ENCODE data around the gene AZGP1.
"Not testable (repeated sequence)": the region's sequence is repeated elsewhere in the genome, so short reads cannot be mapped to it uniquely, and the experiment has no call there.

The AZGP1 gene

GRCh38 chr7:100011516-100011915 lies 35.7 kb upstream of the AZGP1 start:
- no peak for DNase-seq (ENCODE audit: low read depth in 2 of 2)
- no peak overlapping the region for H3K4me3 ChIP-seq (replicated peaks in 1 of 2; ENCODE audit: low read depth in 2 of 2, low read length in 2 of 2)
- TF ChIP-seq CTCF (IDR thresholded peaks at IDR 0.05; ENCODE audit: low read depth, low read length), result no peak

GRCh38 chr7:100010901-100011300 lies 35.1 kb upstream of the AZGP1 start:
- TF ChIP-seq CTCF (IDR thresholded peaks at IDR 0.05; ENCODE audit: low read depth, low read length), result no peak
- H3K4me3 ChIP-seq (replicated peaks in 1 of 2; ENCODE audit: low read depth in 2 of 2, low read length in 2 of 2), result no peak overlapping the region
- DNase-seq (ENCODE audit: low read depth in 2 of 2), result no peak

- DNase-seq (ENCODE audit: low read depth in 2 of 2); H3K4me3 ChIP-seq (replicated peaks in 1 of 2; ENCODE audit: low read depth in 2 of 2, low read length in 2 of 2): not testable (repeated sequence)
Measured at GRCh38 chr7:100009952-100010351, 34.1 kb upstream of the AZGP1 start.

DNA sequence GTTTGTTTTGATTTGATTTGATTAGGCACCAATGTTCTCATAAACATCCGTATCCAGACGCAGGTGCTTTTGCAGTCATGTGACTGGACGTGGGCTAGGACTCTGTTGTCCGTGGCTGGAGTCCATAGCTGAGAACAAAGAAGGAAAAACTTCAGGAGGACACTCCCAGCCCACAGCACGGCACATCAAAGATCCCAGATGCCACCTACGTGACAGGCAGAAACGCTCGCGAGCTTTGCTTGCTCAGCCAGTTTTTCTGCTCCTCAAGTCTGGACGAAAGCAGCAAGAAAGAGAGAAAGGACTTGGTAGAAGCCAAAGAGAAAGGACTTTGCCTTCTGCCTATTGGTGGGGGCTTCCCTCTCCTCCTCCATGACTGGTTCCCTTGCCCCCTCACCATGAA lies 32.7 kb upstream of the AZGP1 start:
- no peak for TF ChIP-seq CTCF (IDR thresholded peaks at IDR 0.05; ENCODE audit: low read depth, low read length)
- no peak for DNase-seq (ENCODE audit: low read depth in 2 of 2)
- no peak overlapping the region for H3K4me3 ChIP-seq (replicated peaks in 1 of 2; ENCODE audit: low read depth in 2 of 2, low read length in 2 of 2)

- DNase-seq (ENCODE audit: low read depth in 2 of 2), result no peak
- TF ChIP-seq CTCF (IDR thresholded peaks at IDR 0.05; ENCODE audit: low read depth, low read length), result no peak
- H3K4me3 ChIP-seq (replicated peaks in 1 of 2; ENCODE audit: low read depth in 2 of 2, low read length in 2 of 2), result no peak overlapping the region
Measured at GRCh38 chr7:100007887-100008286, 32.1 kb upstream of the AZGP1 start.

GRCh38 chr7:100003711-100004661 lies 28.2 kb upstream of the AZGP1 start:
- H3K4me3 ChIP-seq (replicated peaks in 1 of 2; ENCODE audit: low read depth in 2 of 2, low read length in 2 of 2), result no peak overlapping the region
- TF ChIP-seq CTCF (IDR thresholded peaks at IDR 0.05; ENCODE audit: low read depth, low read length), result no peak
- no peak for DNase-seq (ENCODE audit: low read depth in 2 of 2)

DNA sequence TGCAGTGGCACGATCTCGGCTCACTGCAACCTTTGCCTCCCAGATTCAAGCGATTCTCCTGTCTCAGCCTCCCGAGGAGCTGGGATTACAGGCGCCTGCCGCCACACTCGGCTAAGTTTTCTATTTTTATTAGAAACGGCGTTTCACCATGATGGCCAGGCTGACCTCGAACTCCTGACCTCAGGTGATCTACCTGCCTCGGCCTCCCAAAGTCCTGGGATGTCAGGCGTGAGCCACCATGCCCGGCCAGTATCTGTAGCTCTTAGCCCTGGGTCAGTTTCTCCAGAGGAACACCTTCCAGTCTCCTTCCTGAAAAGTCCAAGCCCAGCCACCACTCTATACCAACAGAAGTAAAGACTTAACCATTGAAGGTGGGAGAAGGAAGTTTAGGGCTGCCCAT lies 24.4 kb upstream of the AZGP1 start:
- no peak for DNase-seq (ENCODE audit: low read depth in 2 of 2)
- TF ChIP-seq CTCF (IDR thresholded peaks at IDR 0.05; ENCODE audit: low read depth, low read length), result no peak
- H3K4me3 ChIP-seq (replicated peaks in 1 of 2; ENCODE audit: low read depth in 2 of 2, low read length in 2 of 2), result no peak overlapping the region
